Endothelial cell of umbilical vein (primary cell): Measurements from ENCODE around the gene ADARB1. TPM values are rescaled to one million over a fixed set of nuclear protein-coding genes. Genes with fewer than 3 reads are reported as not detected.

Experiments
- BruUV-seq: library from RNA; stranded (reverse); fragments of 400-500 nt; replicated peaks from 2 replicates; lab custom pipeline; 2021; lab: Mats Ljungman, UMichigan
- CTCF ChIA-PET: fragments of 300-600, 350-600 bp; sonication (Branson Sonifier 250); formaldehyde crosslinking; loops from one replicate; lab custom pipeline; 2021; ENCODE audit warnings: antibody characterized with exemption, inconsistent platforms; lab: Charles Lee
- POLR2A ChIA-PET: fragments of 300-600, 350-600 bp; sonication (Branson Sonifier 250); formaldehyde crosslinking; loops from one replicate; lab custom pipeline; 2021; ENCODE audit warnings: antibody characterized with exemption, inconsistent platforms; lab: Charles Lee
- DNase-seq: peaks from one replicate; pipeline ENCODE4 v3.0.0-alpha.2; 2011; ENCODE audit warnings: low read depth, low spot score
- FAIRE-seq: peaks from 2 replicates; lab custom pipeline; 2011; peaks lifted over from hg19 to GRCh38; lab: Jason Lieb, UNC
- H2AFZ ChIP-seq: 2 replicates; pipeline ENCODE4 v1.6.0; 2012; ENCODE audit warnings: low read depth, low read length, control low read depth, inconsistent platforms
- H3K27ac ChIP-seq: 2 replicates; pipeline ENCODE4 v1.5.1; 2011; ENCODE audit warnings: low read depth, mild to moderate bottlenecking, control low read depth, low read length, moderate library complexity; ENCODE audit not compliant: insufficient read depth
- H3K27me3 ChIP-seq, 2 experiments: 2 replicates each; pipeline versions ENCODE4 v1.6.0 to v1.6.1; 2011; ENCODE audit warnings: low read length in 2 of 2, mixed read lengths in 1 of 2; ENCODE audit not compliant: control insufficient read depth in 2 of 2, insufficient read depth in 2 of 2
- H3K36me3 ChIP-seq, 2 experiments: 2 replicates in 1 of 2; 3 replicates in 1 of 2; pipeline ENCODE4 v1.5.1; 2011; ENCODE audit warnings: low read length in 2 of 2, mild to moderate bottlenecking in 1 of 2, moderate library complexity in 1 of 2; ENCODE audit not compliant: control insufficient read depth in 2 of 2, insufficient read depth in 2 of 2; ENCODE audit errors: extremely low read depth in 1 of 2
- H3K4me1 ChIP-seq: 3 replicates; pipeline ENCODE4 v1.5.1; 2011; ENCODE audit warnings: mild to moderate bottlenecking, low read length; ENCODE audit not compliant: control insufficient read depth, insufficient read depth; ENCODE audit errors: extremely low read depth
- H3K4me2 ChIP-seq: 2 replicates; pipeline ENCODE4 v1.6.1; 2011; ENCODE audit warnings: low read length, control low read depth, mixed read lengths; ENCODE audit not compliant: insufficient read depth
- H3K4me3 ChIP-seq, 3 experiments: fragments of 200-600 bp in 1 of 3; sonication (generic), shearing (Covaris generic) in 1 of 3; replicated peaks in 1 of 3; 2 replicates each; pipeline ENCODE4 v1.5.1; 2011 to 2016; ENCODE audit warnings: control low read depth in 3 of 3, low read length in 3 of 3, mild to moderate bottlenecking in 2 of 3, inconsistent platforms in 1 of 3, low read depth in 1 of 3, moderate library complexity in 1 of 3; ENCODE audit not compliant: insufficient read depth in 1 of 3
- H3K79me2 ChIP-seq: 2 replicates; pipeline ENCODE4 v1.6.0; 2012; ENCODE audit warnings: low read length, inconsistent platforms; ENCODE audit not compliant: control insufficient read depth, insufficient read depth
- H3K9ac ChIP-seq: replicated peaks from 2 replicates; pipeline ENCODE3; 2011; ENCODE audit warnings: low read length, control low read depth; ENCODE audit not compliant: insufficient read depth; ENCODE audit errors: extremely low read depth
- H3K9me1 ChIP-seq: replicated peaks from 3 replicates; pipeline ENCODE4 v1.6.0; 2011; ENCODE audit warnings: mild to moderate bottlenecking, low read length; ENCODE audit not compliant: control insufficient read depth, insufficient read depth; ENCODE audit errors: extremely low read depth
- H3K9me3 ChIP-seq: replicated peaks from 2 replicates; pipeline ENCODE4 v1.5.1; 2012; ENCODE audit warnings: low read length, inconsistent platforms; ENCODE audit not compliant: control insufficient read depth, insufficient read depth
- H4K20me1 ChIP-seq: replicated peaks from 2 replicates; pipeline ENCODE3; 2011; ENCODE audit warnings: mild to moderate bottlenecking, low read length; ENCODE audit not compliant: control insufficient read depth, insufficient read depth; ENCODE audit errors: extremely low read depth
- EZH2 ChIP-seq: IDR thresholded peaks from 2 replicates; pipeline ENCODE4 v1.6.1; 2012; ENCODE audit warnings: borderline replicate concordance, low read depth, mild to moderate bottlenecking, moderate library complexity, low read length, inconsistent platforms; ENCODE audit not compliant: severe bottlenecking
- FOS ChIP-seq: IDR thresholded peaks from 2 replicates; pipeline ENCODE4 v1.6.1; 2011; ENCODE audit warnings: mild to moderate bottlenecking, low read length, moderate library complexity, borderline replicate concordance; ENCODE audit not compliant: insufficient read depth
- GATA2 ChIP-seq: IDR thresholded peaks from 2 replicates; pipeline ENCODE4 v1.7.0; 2011; ENCODE audit warnings: low read depth, mild to moderate bottlenecking, moderate library complexity, mixed read lengths, low read length; ENCODE audit not compliant: insufficient read length, insufficient read depth
- JUN ChIP-seq: IDR thresholded peaks from 2 replicates; pipeline ENCODE4 v1.6.1; 2011; ENCODE audit warnings: borderline replicate concordance, low read depth; ENCODE audit not compliant: insufficient read length, insufficient read depth
- MYC ChIP-seq: IDR thresholded peaks from one replicate; pipeline ENCODE4 v1.6.1; 2011; ENCODE audit warnings: mild to moderate bottlenecking, low read depth, low read length
- POLR2A ChIP-seq: IDR thresholded peaks from 2 replicates; pipeline ENCODE4 v1.6.1; 2012; ENCODE audit warnings: low read depth, mild to moderate bottlenecking, control low read depth, low read length
- POLR2AphosphoS5 ChIP-seq: IDR thresholded peaks from 2 replicates; pipeline ENCODE4 v1.6.1; 2012; ENCODE audit warnings: low read depth, mild to moderate bottlenecking, control low read depth, low read length, moderate library complexity; ENCODE audit not compliant: insufficient read depth
- dilution Hi-C: fragments of 300-500 bp; cut with MboI; formaldehyde crosslinking; loops from one replicate; pipeline ENCODE4 v1.15.0; 2019; ENCODE audit warnings: low sequenced_read_pairs; ENCODE audit not compliant: extremely low pct_ligation_motif_present
- intact Hi-C: fragments of 100-400 bp; cut with micrococcal nuclease; formaldehyde crosslinking; loops from one replicate; pipeline ENCODE4 v1.10.0; 2022
- polyA plus RNA-seq, 4 experiments: library from polyadenylated mRNA; depleted of rRNA in 3 of 4; stranded (reverse) in 3 of 4; unstranded in 1 of 4; fragments of >200 nt; gene quantifications; 2 replicates each; pipeline versions ENCODE4 v1.2.1 to v1.2.3, GENCODE V29; 2011 to 2012; ENCODE audit warnings: missing spikeins in 1 of 4
- total RNA-seq: library from RNA; stranded (reverse); gene quantifications from 2 replicates; pipeline ENCODE4 v1.2.3, GENCODE V29; 2021
- TF ChIP-seq, protein P1 (sequence below): IDR thresholded peaks from 2 replicates; pipeline ENCODE4 v1.6.1; 2011; ENCODE audit not compliant: insufficient read depth, insufficient read length
- TF ChIP-seq, protein P2 (sequence below), 2 donors: IDR thresholded peaks; 1 replicate in 1 of 2; 2 replicates in 1 of 2; pipeline ENCODE4 v1.5.1; 2011; ENCODE audit warnings: low read length in 2 of 2, mild to moderate bottlenecking in 2 of 2, moderate library complexity in 2 of 2, control low read depth in 1 of 2, inconsistent platforms in 1 of 2, low read depth in 1 of 2; ENCODE audit not compliant: insufficient read depth in 1 of 2; ENCODE audit errors: extremely low read depth in 1 of 2

Gene ADARB1
- total and polyA plus RNA-seq, 2 donors (not counting 3 experiments of a cell fraction or from before 2014, with no cell fraction given): 32.5 to 54.3 TPM

DNA sequence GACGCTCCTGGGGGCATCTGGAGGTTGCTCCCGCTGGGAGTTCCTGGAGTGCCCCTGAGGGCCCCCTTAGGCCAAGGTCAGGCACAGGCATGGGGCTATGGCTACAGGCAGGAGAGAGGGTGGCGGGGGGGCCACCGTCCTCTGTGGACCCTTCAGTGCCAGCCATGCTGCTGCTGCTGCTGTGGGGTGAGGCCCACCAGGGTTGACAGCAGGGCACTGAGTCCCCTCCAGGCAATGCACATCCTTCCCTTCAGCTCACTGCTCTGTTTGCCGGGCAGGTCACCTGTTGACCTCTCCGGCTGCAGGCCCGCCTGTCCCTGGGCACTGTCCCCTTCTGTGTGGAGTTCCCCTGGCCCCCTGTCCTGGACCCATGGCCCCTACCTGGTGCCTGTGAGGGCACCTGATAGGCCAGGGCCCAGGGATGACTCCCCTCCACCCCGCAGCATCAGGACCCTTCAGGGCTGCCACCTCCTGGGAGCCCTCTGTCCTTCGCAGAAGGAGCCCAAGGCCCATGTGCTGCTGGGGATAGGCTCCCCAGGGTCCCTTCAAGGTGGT is 34.1 kb upstream of the ADARB1 start:
- Histone ChIP-seq H3K27me3 (peaks cover under 1 to 1% of the 10 kb centered on the region in 2 experiments), H3K79me2 (no peaks in the 10 kb centered on the region), H4K20me1 (no peaks in the 10 kb centered on the region), H3K36me3 (no peaks in the 10 kb centered on the region), H3K9me3 (no peaks in the 10 kb centered on the region), H3K4me2 (no peak overlapping the region), H3K27ac (no peak overlapping the region), H3K9me1 (no peaks in the 10 kb centered on the region), H2AFZ (no peak overlapping the region), H3K9ac (no peak overlapping the region), H3K4me1 (no peaks in the 10 kb centered on the region), H3K4me3 (no peak overlapping the region)
- BruUV-seq: no TSS peak
- POLR2A ChIA-PET: no interaction called here
- intact Hi-C loops (no loop called here), dilution Hi-C loops (no loop called here)
- CTCF ChIA-PET: no interaction called here
- TF ChIP-seq FOS (no peak), GATA2 (no peak), POLR2AphosphoS5 (no peak), POLR2A (no peak), EZH2 (no peak), JUN (no peak), MYC (no peak)
- TF ChIP-seq, protein P1, sequence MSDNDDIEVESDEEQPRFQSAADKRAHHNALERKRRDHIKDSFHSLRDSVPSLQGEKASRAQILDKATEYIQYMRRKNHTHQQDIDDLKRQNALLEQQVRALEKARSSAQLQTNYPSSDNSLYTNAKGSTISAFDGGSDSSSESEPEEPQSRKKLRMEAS: no peak
- TF ChIP-seq, protein P2, sequence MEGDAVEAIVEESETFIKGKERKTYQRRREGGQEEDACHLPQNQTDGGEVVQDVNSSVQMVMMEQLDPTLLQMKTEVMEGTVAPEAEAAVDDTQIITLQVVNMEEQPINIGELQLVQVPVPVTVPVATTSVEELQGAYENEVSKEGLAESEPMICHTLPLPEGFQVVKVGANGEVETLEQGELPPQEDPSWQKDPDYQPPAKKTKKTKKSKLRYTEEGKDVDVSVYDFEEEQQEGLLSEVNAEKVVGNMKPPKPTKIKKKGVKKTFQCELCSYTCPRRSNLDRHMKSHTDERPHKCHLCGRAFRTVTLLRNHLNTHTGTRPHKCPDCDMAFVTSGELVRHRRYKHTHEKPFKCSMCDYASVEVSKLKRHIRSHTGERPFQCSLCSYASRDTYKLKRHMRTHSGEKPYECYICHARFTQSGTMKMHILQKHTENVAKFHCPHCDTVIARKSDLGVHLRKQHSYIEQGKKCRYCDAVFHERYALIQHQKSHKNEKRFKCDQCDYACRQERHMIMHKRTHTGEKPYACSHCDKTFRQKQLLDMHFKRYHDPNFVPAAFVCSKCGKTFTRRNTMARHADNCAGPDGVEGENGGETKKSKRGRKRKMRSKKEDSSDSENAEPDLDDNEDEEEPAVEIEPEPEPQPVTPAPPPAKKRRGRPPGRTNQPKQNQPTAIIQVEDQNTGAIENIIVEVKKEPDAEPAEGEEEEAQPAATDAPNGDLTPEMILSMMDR (IDR thresholded peaks at IDR 0.05; ENCODE audit: extremely low read depth in 1 of 2, insufficient read depth in 1 of 2, low read depth in 1 of 2, low read length in 2 of 2): no peak
- DNase-seq (no peak), FAIRE-seq (no peak)
